IMR-90 (cell line): Measurements from ENCODE around the gene HMOX2. TPM values are rescaled to one million over a fixed set of nuclear protein-coding genes. Genes with fewer than 3 reads are reported as not detected.

Experiments
- ATAC-seq: fragments of 200-7000 bp; cut with Tn5 transposase; 2 replicates; pipeline ENCODE4 v1.9.1; 2020; ENCODE audit warnings: low read depth, mild to moderate bottlenecking, moderate library complexity
- BruUV-seq: library from RNA; stranded (reverse); fragments of 400-500 nt; replicated peaks from 2 replicates; lab custom pipeline; 2021; lab: Mats Ljungman, UMichigan
- CTCF ChIA-PET: fragments of 300-600 bp; formaldehyde crosslinking; extraction: SDS; loops from one replicate; lab custom pipeline; 2021; ENCODE audit warnings: antibody characterized with exemption; lab: Yijun Ruan, JAX
- POLR2A ChIA-PET: fragments of 300-600 bp; sonication (Branson Sonifier 250); formaldehyde crosslinking; loops from one replicate; lab custom pipeline; 2022; ENCODE audit warnings: antibody characterized with exemption; ENCODE audit not compliant: unreplicated experiment; lab: Charles Lee
- DNase-seq: peaks from one replicate; pipeline ENCODE4 v3.0.0; 2013
- H2AFZ ChIP-seq: replicated peaks from 2 replicates; pipeline ENCODE3; 2013; ENCODE audit warnings: low read length, mild to moderate bottlenecking; ENCODE audit not compliant: poor library complexity
- H2AK5ac ChIP-seq: 2 replicates; pipeline ENCODE4 v1.6.1; 2013; ENCODE audit warnings: low read depth, low read length, inconsistent platforms
- H2AK9ac ChIP-seq: replicated peaks from 2 replicates; pipeline ENCODE3; 2013; ENCODE audit warnings: mild to moderate bottlenecking, low read depth, low read length, moderate library complexity; ENCODE audit not compliant: poor library complexity
- H2BK120ac ChIP-seq: 2 replicates; pipeline ENCODE4 v1.6.1; 2013; ENCODE audit warnings: low read depth, low read length, inconsistent platforms
- H2BK15ac ChIP-seq: 3 replicates; pipeline ENCODE4 v1.6.1; 2013; ENCODE audit warnings: low read depth, low read length, inconsistent platforms
- H2BK20ac ChIP-seq: 2 replicates; pipeline ENCODE4 v1.6.1; 2013; ENCODE audit warnings: low read depth, mild to moderate bottlenecking, inconsistent platforms, low read length, moderate library complexity
- H2BK5ac ChIP-seq: 2 replicates; pipeline ENCODE4 v1.6.1; 2013; ENCODE audit warnings: mild to moderate bottlenecking, low read depth, low read length, inconsistent platforms; ENCODE audit not compliant: poor library complexity, severe bottlenecking
- H3K14ac ChIP-seq: replicated peaks from 2 replicates; pipeline ENCODE4 v1.6.1; 2013; ENCODE audit warnings: low read depth, low read length, inconsistent platforms
- H3K18ac ChIP-seq: 2 replicates; pipeline ENCODE4 v1.6.1; 2013; ENCODE audit warnings: low read depth, low read length, control low read depth
- H3K23ac ChIP-seq: 2 replicates; pipeline ENCODE4 v1.6.1; 2013; ENCODE audit warnings: low read depth, low read length, inconsistent platforms
- H3K27ac ChIP-seq: 2 replicates; pipeline ENCODE4 v1.5.1; 2013; ENCODE audit warnings: mild to moderate bottlenecking, control low read depth, low read length; ENCODE audit not compliant: insufficient read depth
- H3K27me3 ChIP-seq: 2 replicates; pipeline ENCODE4 v1.6.1; 2013; ENCODE audit warnings: low read length; ENCODE audit not compliant: control insufficient read depth, insufficient read depth
- H3K36me3 ChIP-seq: 2 replicates; pipeline ENCODE4 v1.6.1; 2013; ENCODE audit warnings: low read length, mixed read lengths; ENCODE audit not compliant: control insufficient read depth, insufficient read depth
- H3K4ac ChIP-seq: 2 replicates; pipeline ENCODE4 v1.6.1; 2013; ENCODE audit warnings: low read depth, low read length, inconsistent platforms
- H3K4me1 ChIP-seq: 2 replicates; pipeline ENCODE4 v1.6.1; 2013; ENCODE audit warnings: low read length, mixed read lengths; ENCODE audit not compliant: control insufficient read depth, insufficient read depth
- H3K4me2 ChIP-seq: 2 replicates; pipeline ENCODE4 v1.6.1; 2013; ENCODE audit warnings: low read depth, mild to moderate bottlenecking, control low read depth, low read length, moderate library complexity
- H3K4me3 ChIP-seq: 2 replicates; pipeline ENCODE4 v1.5.1; 2013; ENCODE audit warnings: low read depth, mild to moderate bottlenecking, control low read depth, low read length, moderate library complexity; ENCODE audit not compliant: insufficient read depth
- H3K56ac ChIP-seq: 2 replicates; pipeline ENCODE4 v1.6.1; 2013; ENCODE audit warnings: low read length, inconsistent platforms; ENCODE audit not compliant: insufficient read depth; ENCODE audit errors: extremely low read depth
- H3K79me1 ChIP-seq, 2 experiments: 2 replicates each; pipeline ENCODE4 v1.6.1; 2013; ENCODE audit warnings: low read length in 2 of 2, inconsistent platforms in 1 of 2, low read depth in 1 of 2
- H3K9ac ChIP-seq: 2 replicates; pipeline ENCODE4 v1.6.1; 2013; ENCODE audit warnings: low read depth, low read length, control low read depth
- H3K9me1 ChIP-seq: 2 replicates; pipeline ENCODE4 v1.6.1; 2013; ENCODE audit warnings: low read length, inconsistent platforms; ENCODE audit not compliant: insufficient read depth
- H3K9me3 ChIP-seq: 2 replicates; pipeline ENCODE4 v1.6.1; 2013; ENCODE audit warnings: low read length; ENCODE audit not compliant: control insufficient read depth, insufficient read depth
- H4K20me1 ChIP-seq: 2 replicates; pipeline ENCODE4 v1.6.1; 2013; ENCODE audit warnings: low read length, inconsistent platforms; ENCODE audit not compliant: insufficient read depth
- H4K5ac ChIP-seq: 2 replicates; pipeline ENCODE4 v1.6.1; 2013; ENCODE audit warnings: mild to moderate bottlenecking, low read depth, low read length, control low read depth
- H4K8ac ChIP-seq, 2 experiments: 2 replicates each; pipeline ENCODE4 v1.6.1; 2013; ENCODE audit warnings: low read depth in 2 of 2, low read length in 2 of 2, control low read depth in 1 of 2, inconsistent platforms in 1 of 2
- H4K91ac ChIP-seq: 2 replicates; pipeline ENCODE4 v1.6.1; 2013; ENCODE audit warnings: low read depth, low read length, inconsistent platforms; ENCODE audit not compliant: insufficient read depth
- BHLHE40 ChIP-seq: fragments of 150-350 bp; IDR thresholded peaks from 2 replicates; pipeline ENCODE4 v1.6.1; 2016; ENCODE audit warnings: mild to moderate bottlenecking, low read depth, low read length
- CEBPB ChIP-seq: IDR thresholded peaks from 2 replicates; pipeline ENCODE4 v1.6.1; 2012; ENCODE audit warnings: low read depth, low read length, improper control_type of control experiment
- CHD1 ChIP-seq: IDR thresholded peaks from 2 replicates; pipeline ENCODE4 v1.6.1; 2012; ENCODE audit warnings: low read depth, low read length, improper control_type of control experiment
- CTCF ChIP-seq: conservative IDR thresholded peaks from 2 replicates; pipeline ENCODE4 v1.5.1; 2012; ENCODE audit warnings: mild to moderate bottlenecking, low read depth, low read length, improper control_type of control experiment
- ELK1 ChIP-seq: fragments of 150-350 bp; IDR thresholded peaks from 2 replicates; pipeline ENCODE4 v1.6.1; 2016; ENCODE audit warnings: low read depth, mild to moderate bottlenecking, low read length, moderate library complexity, borderline replicate concordance
- FOS ChIP-seq: fragments of 150-350 bp; IDR thresholded peaks from 2 replicates; pipeline ENCODE4 v1.6.1; 2016; ENCODE audit warnings: low read depth, low read length
- MAZ ChIP-seq: IDR thresholded peaks from 2 replicates; pipeline ENCODE4 v1.6.1; 2012; ENCODE audit warnings: low read depth, mild to moderate bottlenecking, low read length, improper control_type of control experiment, moderate library complexity, borderline replicate concordance
- MXI1 ChIP-seq: IDR thresholded peaks from 2 replicates; pipeline ENCODE4 v1.6.1; 2012; ENCODE audit warnings: low read depth, mild to moderate bottlenecking, low read length, moderate library complexity, borderline replicate concordance
- NFE2L2 ChIP-seq: fragments of 150-350 bp; IDR thresholded peaks from 2 replicates; pipeline ENCODE4 v1.6.1; 2016; ENCODE audit warnings: low read depth, mild to moderate bottlenecking, low read length
- POLR2A ChIP-seq: IDR thresholded peaks from 2 replicates; pipeline ENCODE4 v1.6.1; 2012; ENCODE audit warnings: mild to moderate bottlenecking, low read depth, low read length
- RAD21 ChIP-seq: IDR thresholded peaks from 2 replicates; pipeline ENCODE4 v1.6.1; 2012; ENCODE audit warnings: low read length, improper control_type of control experiment
- RCOR1 ChIP-seq: IDR thresholded peaks from 2 replicates; pipeline ENCODE4 v1.6.1; 2012; ENCODE audit warnings: mild to moderate bottlenecking, low read length, improper control_type of control experiment; ENCODE audit not compliant: insufficient replicate concordance
- USF2 ChIP-seq: fragments of 150-350 bp; IDR thresholded peaks from 2 replicates; pipeline ENCODE4 v1.6.1; 2017; ENCODE audit warnings: mild to moderate bottlenecking, antibody characterized with exemption, low read length, low read depth
- WGBS, 2 experiments: methylation state at CpG; one replicate each; pipeline versions ENCODE4 v1.1.5 to v1.1.7; 2013; ENCODE audit warnings: missing lambda C conversion rate in 2 of 2; ENCODE audit not compliant: insufficient read length in 1 of 2; ENCODE audit errors: extremely low coverage in 2 of 2; 5-methylcytosine and 5-hydroxymethylcytosine counted together
- dilution Hi-C: fragments of 300-500 bp; cut with HindIII; formaldehyde crosslinking; loops from one replicate; pipeline ENCODE4 v1.14.3; 2018; ENCODE audit warnings: low sequenced_read_pairs; ENCODE audit not compliant: unreplicated experiment
- in situ Hi-C: fragments of 300-500 bp; cut with MboI; formaldehyde crosslinking; loops from 3 replicates; pipeline ENCODE4 v1.14.3; 2019; ENCODE audit warnings: low sequenced_read_pairs, inconsistent platforms, mixed read lengths
- intact Hi-C: fragments of 100-400 bp; cut with micrococcal nuclease; formaldehyde crosslinking; loops from 2 replicates; pipeline ENCODE4 v1.10.0; 2022
- polyA plus RNA-seq, 3 experiments: library from polyadenylated mRNA; depleted of rRNA; stranded (reverse); fragments of >200 nt; gene quantifications; 2 replicates each; pipeline ENCODE4 v1.2.3, GENCODE V29; 2012; ENCODE audit warnings: low replicate concordance in 1 of 3
- total RNA-seq: library from RNA; depleted of rRNA; stranded (reverse); fragments of >200 nt; gene quantifications from 2 replicates; pipeline ENCODE4 v1.2.3, GENCODE V29; 2012

Gene HMOX2
- total and polyA plus RNA-seq, 2 of the 4 experiments (the other 2 are of a cell fraction), result 93.9 to 98.8 TPM

GRCh38 chr16:4552541-4552940, 76.3 kb downstream of the HMOX2 start:
- H3K9me3 ChIP-seq, result no peaks in the 10 kb centered on the region
- H4K20me1 ChIP-seq, result no peaks in the 10 kb centered on the region
- H4K91ac ChIP-seq, result no peak overlapping the region
- H3K27me3 ChIP-seq, result peaks cover 34% of the 10 kb centered on the region
- no peak overlapping the region for H3K27ac ChIP-seq
- H3K18ac ChIP-seq, result no peak overlapping the region
- H3K23ac ChIP-seq, result no peak overlapping the region
- H2BK120ac ChIP-seq, result no peak overlapping the region
- H3K4me2 ChIP-seq, result no peak overlapping the region
- H3K4me1 ChIP-seq, result no peaks in the 10 kb centered on the region
- H3K9ac ChIP-seq, result no peak overlapping the region
- H2BK15ac ChIP-seq, result no peak overlapping the region
- ChIA-PET POLR2A (no interaction called here), CTCF (no interaction called here)
- no TSS peak for BruUV-seq
- H3K56ac ChIP-seq, result no peak overlapping the region
- dilution Hi-C loops (no loop called here), intact Hi-C loops (no loop called here), in situ Hi-C loops (no loop called here)
- no peaks in the 10 kb centered on the region for H3K79me1 ChIP-seq
- H3K14ac ChIP-seq, result no peak overlapping the region
- H4K5ac ChIP-seq, result no peak overlapping the region
- no peaks in the 10 kb centered on the region for H3K9me1 ChIP-seq
- no peak overlapping the region for H3K4me3 ChIP-seq
- TF ChIP-seq ELK1 (no peak), MXI1 (no peak), MAZ (no peak), POLR2A (no peak), CHD1 (no peak), RCOR1 (no peak), USF2 (no peak), BHLHE40 (no peak), NFE2L2 (no peak), FOS (no peak), CEBPB (no peak), RAD21 (no peak), CTCF (no peak)
- DNase-seq (no peak), ATAC-seq (no peak)
- H2AK5ac ChIP-seq, result no peak overlapping the region
- H2BK20ac ChIP-seq, result no peak overlapping the region
- no peak overlapping the region for H4K8ac ChIP-seq
- H2AFZ ChIP-seq, result no peak overlapping the region
- WGBS, 2 experiments, result no CpG with 5 or more reads among the region's 3 CpGs
- H3K4ac ChIP-seq, result no peak overlapping the region
- H2AK9ac ChIP-seq, result no peak overlapping the region
- no peak overlapping the region for H2BK5ac ChIP-seq
- H3K36me3 ChIP-seq, result no peaks in the 10 kb centered on the region
